Eye (tissue), 1 donor: Measurements from ENCODE around the gene ONECUT1.
"Not testable (repeated sequence)": the region's sequence is repeated elsewhere in the genome, so short reads cannot be mapped to it uniquely, and the experiment has no call there.

ENCODE experiments used
- DNase-seq: peaks from one replicate; pipeline ENCODE4 v3.0.0-alpha.2; 2015

Gene ONECUT1

GRCh38 chr15:52790169-52790708 is at the start of gene ONECUT1:
Gene ONECUT1, minus strand, starts transcription at chr15:52790336. Its CDS starts 452 bp downstream, at chr15:52789884.
- DNase-seq = peak; percentile 93

DNA sequence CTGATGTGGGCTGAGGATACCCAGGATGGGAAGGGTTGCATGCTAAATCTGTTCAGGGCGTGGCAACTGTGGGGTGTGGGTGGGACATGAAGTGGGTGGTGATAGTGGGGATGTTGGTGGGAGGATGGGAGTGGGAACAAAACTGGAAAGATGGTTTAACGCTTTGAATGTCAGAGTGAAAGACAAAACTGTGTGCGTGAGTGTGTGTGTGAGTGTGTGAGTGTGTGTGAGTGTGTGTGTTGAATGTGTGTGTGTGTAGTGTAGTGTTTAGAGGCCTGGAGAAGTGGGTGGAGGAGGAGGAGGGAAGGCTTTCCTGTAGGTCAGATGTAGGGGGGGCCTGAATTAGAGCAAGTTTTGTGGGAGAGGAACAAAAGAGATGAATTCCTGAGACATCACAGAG is 44.2 kb upstream of the ONECUT1 start:
- no peak for DNase-seq

- not testable (repeated sequence) for DNase-seq
Observed at GRCh38 chr15:52824169-52824942, 34.2 kb upstream of the ONECUT1 start.

- no peak for DNase-seq
Observed at GRCh38 chr15:52822475-52822874, 32.3 kb upstream of the ONECUT1 start.

DNA sequence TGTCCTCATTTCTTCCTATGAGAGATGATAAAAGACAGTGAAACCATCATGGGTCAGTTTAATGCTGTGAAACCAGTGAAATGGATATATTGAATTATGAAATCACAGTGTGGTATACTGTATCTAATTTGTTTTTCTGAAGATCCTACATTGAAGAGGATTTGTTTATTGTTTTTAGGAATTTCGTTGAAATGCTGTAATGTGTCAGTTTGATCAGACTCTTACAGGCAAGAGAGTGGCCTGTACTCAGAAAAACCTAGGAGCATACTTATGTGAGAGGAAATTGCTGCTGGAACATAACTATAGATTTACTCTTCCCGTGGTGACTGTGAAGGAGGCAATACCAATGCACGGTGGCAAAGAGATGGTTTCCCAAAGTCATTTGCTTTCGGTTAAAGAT is 29.1 kb upstream of the ONECUT1 start:
- DNase-seq = no peak

DNA sequence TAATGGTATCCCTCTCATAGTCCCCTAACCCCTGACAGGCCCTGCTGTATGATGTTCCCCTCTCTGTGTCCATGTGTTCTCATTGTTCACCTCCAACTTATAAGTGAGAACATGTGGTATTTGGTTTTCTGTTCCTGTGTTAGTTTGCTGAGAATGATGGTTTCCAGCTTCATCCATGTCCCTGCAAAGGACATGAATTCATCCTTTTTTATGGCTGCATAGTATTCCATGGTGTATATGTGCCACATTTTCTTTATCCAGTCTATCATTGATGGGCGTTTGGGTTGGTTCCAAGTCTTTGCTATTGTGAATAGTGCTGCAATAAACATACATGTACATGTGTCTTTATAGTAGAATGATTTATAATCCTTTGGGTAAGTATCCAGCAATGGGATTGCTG is 25.8 kb upstream of the ONECUT1 start:
- DNase-seq = not testable (repeated sequence)

DNA sequence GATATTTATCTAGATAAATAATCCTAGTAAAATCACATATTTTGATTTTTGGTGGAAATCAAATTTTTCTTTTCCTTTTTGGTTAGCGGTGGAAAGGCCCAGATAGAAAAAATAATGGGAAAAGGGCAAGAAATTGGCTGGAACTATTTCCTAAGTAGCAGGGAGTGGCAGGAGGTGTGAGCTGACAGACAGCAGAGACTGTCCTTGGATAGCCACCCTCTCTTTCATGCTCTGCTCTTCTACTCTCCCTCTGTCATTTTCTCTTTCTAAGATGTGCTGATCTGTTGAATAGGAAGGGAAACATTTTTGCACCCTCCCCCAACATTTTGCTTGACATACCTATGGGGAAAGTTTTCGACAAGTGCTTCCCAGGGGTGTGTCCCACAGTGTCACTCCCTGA is 18.9 kb upstream of the ONECUT1 start:
- no peak for DNase-seq

DNA sequence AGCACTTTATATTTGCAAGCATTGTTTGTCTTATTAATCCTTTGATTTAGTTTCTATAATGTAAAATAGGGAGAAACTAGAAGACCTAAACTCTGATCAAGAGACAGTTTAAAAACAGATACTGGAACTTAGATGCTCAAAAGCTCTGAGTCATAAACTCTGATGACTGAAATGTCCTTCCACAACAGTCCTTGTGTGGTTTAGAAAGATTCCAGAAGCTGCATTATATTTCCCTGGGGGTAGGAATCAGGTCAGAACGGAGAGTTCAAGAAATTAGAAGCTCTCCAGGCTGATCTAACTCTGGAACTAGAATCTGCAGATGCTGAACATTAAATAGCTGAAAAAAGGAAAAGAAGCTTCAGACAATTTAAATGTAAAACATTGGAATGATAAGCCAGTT is 18.3 kb upstream of the ONECUT1 start:
- DNase-seq = peak; percentile 4

- no peak for DNase-seq
Observed at GRCh38 chr15:52806284-52806655, 16.1 kb upstream of the ONECUT1 start.

DNA sequence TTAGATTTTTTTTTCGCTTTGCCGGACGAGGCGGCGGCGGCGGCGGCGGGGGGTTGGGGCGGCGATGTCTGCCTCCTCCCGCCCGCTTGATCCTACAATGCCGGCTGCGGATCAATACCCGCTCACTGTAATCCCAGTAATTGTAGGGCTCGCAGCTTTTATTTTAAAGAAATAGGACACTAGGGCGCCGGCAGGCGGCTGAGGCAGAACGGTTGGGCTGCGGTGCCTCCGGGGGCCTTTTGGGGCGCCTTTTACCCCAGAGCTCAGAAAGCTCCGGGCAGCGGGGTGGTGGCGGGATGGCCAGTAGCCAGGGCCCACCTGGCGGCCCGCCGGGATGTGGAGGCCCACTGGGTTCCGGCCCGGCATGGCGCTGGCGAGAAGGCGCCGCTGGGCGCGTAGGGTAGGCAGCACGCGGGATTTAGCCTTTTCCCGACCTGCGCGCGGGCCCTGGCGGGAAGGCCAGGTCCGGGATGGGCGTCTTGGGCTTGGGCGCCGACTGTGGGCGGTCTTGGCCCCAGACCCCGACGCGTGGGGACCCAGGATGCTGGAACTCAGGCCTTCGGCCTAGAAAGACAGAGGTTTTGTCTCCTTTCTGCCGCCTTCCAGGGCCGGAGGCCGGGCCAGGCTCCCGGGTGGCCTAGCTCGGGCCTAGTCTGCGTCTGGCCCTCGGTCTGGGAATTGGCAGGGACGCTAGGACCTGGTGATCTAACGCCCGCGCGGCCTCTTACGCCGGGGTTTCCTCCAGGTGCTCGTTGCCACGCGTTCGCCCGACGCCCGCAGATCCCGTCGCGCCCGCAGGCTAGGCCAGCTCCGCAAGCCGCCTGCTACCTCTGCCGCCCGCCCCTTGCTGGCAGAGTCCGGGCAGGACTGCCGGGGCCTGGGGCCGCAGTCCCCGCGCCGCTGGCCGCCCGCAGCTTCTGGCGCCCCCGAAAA is 15.5 kb upstream of the ONECUT1 start:
- DNase-seq = peak; percentile 79

DNA sequence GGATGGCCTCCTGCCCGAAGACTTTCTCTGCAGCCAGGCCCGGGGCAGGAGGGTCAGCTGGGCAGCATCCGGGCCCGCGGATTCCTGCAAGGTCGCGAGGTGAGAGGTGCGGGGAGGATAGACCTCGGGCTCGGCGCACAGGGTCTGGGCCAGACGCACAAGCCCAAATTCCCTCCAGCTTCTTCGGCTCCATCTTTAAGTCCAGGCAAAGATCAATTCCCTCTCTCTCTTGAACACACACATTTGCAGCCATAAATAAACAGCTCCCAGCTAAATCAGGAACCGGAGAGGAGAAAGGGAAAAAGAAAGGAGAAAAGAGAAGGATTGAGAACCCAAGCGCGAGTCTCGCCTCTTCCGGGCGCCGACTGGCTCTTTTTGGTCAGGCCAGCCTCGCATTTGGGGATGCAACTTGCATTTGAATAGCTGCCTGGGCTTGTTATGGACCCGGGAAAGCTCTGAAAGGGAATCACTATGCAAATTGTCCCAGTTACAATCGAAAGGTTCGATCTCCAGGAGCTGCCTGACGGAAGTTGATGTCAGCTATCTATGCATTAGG is 14.5 kb upstream of the ONECUT1 start:
- peak; percentile 82 for DNase-seq

DNA sequence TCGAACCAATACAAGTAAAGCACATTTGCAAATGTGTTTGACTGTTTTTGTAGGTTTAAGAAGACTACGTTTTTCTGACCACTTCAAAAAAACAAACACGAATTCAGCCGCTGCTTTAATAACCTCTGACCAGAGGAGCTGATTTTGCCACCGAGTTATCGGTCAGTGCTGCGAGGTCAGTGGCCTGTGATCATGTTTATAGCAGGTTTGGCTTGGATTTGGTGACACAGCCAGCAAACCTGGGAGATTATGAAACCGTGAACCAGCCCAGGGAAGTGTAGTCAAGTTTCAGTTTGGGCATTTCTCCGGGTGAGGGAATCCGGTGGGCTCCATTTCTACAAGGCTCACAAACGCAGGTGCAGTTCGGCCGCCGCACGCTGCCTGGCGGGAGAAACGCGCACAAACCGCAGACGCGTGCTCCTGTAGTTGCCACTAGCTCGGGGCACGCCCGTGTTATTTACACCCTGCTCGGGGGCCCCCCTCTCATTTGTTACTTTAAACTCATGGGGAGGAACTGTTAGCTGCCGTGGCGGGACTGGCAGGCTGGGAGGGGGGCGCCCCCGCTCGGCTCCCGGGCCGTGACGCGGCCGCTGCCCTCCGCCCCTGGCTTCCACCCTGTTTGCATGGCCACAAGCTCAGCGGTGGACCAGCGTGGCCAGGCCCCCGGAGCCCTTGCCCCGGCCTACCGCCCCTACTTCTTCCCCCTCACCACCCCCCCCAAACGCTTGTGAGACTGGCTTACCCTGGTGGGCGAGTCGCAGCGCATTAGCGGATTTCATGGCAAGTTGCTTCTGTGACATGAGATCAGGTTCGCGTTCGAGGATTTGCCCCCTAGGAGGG is 13.6 kb upstream of the ONECUT1 start:
- DNase-seq = peak; percentile 79

GRCh38 chr15:52803108-52803466 is 13.0 kb upstream of the ONECUT1 start:
- no peak for DNase-seq

DNA sequence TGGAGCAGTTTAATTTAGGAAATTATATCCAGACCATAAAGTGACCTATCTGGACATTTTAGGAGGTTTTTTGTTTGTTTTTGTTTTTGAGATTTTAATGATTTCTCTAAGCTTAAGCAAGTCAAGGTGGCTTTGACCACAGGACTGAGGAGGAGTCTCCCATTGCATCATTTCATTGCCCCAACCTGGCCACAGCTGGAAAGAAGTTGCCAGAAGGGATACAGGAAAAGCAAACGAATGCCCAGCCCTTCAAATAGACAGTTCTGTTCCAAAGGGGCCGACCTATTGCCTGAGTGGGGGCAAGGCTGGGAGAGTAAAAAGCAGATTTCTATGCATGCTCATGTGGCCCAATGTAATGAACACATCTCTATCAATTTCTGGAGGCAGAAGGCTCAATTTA is 12.0 kb upstream of the ONECUT1 start:
- DNase-seq = no peak

GRCh38 chr15:52801748-52802085 is 11.6 kb upstream of the ONECUT1 start:
- DNase-seq = peak; percentile 42

- DNase-seq = peak; percentile 65
Observed at GRCh38 chr15:52800828-52801747, 11.0 kb upstream of the ONECUT1 start.

DNA sequence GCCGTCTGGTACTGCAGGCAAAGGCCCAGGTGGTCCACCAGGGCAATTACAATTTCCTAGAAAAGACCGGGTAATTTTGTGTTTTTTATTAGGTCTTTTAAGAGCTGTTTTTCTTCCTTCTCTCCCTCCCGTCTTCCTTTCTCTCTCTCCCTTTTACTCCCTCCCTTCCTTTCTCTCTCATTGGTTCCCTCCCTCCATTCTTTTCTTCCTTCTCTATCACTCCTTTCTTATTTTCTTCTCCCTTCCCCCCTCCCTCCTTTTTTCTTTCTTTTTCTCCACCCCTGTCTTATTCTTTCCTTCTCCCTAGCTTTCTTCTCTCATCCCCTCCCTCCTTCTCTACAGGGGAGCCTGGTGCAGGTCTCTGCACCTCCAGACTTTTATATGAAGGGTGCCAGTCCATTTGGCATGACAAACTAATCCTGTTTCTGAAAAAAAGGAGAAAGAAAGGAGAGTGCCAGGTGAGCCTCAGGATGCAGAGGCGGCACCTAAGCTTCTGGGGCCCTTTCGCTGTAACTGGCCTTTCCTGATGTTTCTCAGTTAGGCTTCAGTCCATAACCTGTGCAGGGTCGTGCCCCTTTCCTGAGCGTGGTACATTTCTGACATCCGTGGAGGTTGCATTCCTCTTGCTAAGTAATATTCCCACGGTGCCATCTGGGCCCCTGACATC is 9.1 kb upstream of the ONECUT1 start:
- peak; percentile 33 for DNase-seq

DNA sequence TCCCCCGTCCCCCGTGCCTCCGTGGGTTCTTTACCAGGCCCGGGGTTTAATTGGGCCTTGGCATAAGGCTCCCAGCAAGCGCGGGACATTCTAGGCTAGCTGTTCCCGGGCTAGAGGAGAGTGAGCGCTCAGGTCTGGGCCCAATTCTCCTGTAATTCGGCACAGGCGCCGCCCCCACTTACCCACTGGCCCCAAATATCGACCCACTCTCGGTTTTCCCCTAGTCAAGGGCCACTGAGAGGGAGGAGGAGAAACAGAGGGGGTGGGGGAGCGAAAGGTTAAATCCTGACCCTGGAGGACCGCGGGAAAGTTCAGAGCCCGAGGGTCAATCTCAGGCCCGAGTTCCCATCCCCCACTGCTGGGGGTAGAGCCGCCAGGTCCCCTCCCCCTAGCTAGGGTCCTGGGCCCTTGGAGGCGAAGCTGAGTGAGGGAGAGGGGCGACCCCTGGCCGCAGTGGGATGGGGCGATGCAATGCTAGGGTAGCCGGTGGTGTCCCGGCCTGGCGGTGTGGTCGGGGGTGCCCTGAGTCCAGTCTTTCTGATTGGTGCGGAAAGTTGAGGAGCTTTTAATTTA is 8.5 kb upstream of the ONECUT1 start:
- peak; percentile 33 for DNase-seq

GRCh38 chr15:52797625-52798501 is 7.7 kb upstream of the ONECUT1 start:
- peak; percentile 61 for DNase-seq
